Retinal pigment epithelial cell (primary cell): ENCODE measurements around the gene C17orf78.
A peak's percentile ranks its signal among the peaks of the same experiment; 100 is the strongest.
"Not testable (repeated sequence)": the region's sequence is repeated elsewhere in the genome, so short reads cannot be mapped to it uniquely, and the experiment has no call there.

Source experiments
- DNase-seq: peaks from one replicate; pipeline ENCODE4 v3.0.0-alpha.2; 2010; ENCODE audit warnings: low read depth
- H3K4me3 ChIP-seq: 2 replicates; pipeline ENCODE4 v1.5.1; 2011; ENCODE audit warnings: mild to moderate bottlenecking, low read length, control low read depth, moderate library complexity
- CTCF ChIP-seq: conservative IDR thresholded peaks from 2 replicates; pipeline ENCODE4 v1.5.1; 2011; ENCODE audit warnings: low read depth, low read length, control low read depth, inconsistent platforms

Gene C17orf78

DNA sequence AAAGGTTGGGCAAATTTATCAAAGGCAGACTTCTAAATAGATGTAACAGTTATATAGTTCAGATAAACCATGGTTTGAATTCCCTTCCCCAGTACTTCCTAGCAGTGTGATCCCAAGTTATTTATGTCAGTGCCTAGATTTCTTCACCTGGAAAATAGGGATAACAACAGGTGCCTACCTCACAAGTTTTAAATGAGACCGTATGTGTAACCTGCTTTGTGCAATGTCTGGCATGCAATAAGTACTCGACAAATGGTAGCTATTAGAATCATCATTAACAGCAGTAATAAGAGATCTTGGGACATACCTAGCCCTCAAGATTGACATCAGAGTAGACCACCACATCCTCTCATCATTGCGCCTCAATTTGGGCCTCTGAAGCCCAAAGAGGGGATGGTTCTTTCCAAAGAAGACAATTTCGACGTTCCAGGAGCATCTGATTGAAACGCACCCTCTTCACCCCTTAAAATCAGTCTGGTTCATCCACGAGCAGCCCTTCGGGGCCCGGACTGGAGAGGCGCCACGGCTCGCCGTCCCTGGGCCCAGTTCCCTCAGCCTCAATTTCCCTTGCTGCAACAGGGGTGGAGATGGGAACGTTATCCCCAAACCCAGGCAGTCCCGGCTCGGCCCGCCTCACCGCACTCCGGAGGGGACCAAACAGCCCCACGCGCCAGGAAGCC lies 30.3 kb downstream of the C17orf78 start:
- no peak for DNase-seq
- no peak for TF ChIP-seq CTCF
- peak overlapping the region; percentile 83 for H3K4me3 ChIP-seq

GRCh38 chr17:37406635-37407461 lies 31.1 kb downstream of the C17orf78 start, which contains the start of the genes ACACA and TADA2A:
ACACA (minus strand) TSS chr17:37406836; CDS start chr17:37406299, 537 bp downstream.
TADA2A (plus strand) TSS chr17:37406886; CDS start chr17:37411366, 4,480 bp downstream.
- peak; percentile 30 for DNase-seq
- TF ChIP-seq CTCF = no peak
- peak within 1 kb of the TSS; percentile 83 for H3K4me3 ChIP-seq

DNA sequence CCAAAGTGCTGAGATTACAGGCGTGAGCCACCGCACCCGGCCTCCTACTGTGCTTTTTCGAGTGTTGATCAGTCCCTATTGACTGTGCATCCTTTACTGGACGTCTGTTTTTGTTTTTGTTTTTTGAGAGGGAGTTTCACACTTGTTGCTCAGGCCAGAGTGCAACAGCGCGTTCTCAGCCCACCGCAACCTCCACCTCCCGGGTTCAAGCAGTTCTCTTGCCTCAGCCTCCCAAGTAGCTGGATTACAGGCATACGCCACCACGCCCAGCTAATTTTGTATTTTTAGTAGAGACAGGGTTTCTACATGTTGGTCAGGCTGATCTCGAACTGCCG lies 32.3 kb downstream of the C17orf78 start:
- not testable (repeated sequence) for DNase-seq, H3K4me3 ChIP-seq

DNA sequence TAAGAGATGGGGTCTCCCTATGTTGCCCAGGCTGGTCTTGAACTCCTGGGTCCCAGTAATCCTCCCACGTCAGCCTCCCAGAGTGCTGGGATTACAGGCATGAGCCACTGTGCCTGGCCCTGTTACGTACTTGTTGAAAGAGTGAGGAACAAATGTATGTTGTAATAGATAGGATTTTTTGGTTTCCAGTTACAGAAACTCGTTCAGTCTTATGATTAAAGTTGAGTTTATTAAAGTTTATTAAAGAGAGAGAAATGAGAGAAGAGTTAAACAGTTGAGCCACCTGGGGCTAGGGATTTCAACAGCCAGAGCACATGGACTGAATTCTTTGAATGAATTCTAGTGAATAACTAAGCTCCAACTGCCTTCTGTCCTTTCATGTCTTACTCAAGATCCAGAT lies 34.6 kb downstream of the C17orf78 start:
- no peak overlapping the region for H3K4me3 ChIP-seq
- DNase-seq = no peak
- TF ChIP-seq CTCF = no peak

GRCh38 chr17:37413875-37414519 lies 38.2 kb downstream of the C17orf78 start:
- TF ChIP-seq CTCF = peak; percentile 39
- no peak overlapping the region for H3K4me3 ChIP-seq
- no peak for DNase-seq

- no peak overlapping the region for H3K4me3 ChIP-seq
- DNase-seq = no peak
- TF ChIP-seq CTCF = no peak
These were observed 42.1 kb downstream of the C17orf78 start for GRCh38 chr17:37417852-37418251.

DNA sequence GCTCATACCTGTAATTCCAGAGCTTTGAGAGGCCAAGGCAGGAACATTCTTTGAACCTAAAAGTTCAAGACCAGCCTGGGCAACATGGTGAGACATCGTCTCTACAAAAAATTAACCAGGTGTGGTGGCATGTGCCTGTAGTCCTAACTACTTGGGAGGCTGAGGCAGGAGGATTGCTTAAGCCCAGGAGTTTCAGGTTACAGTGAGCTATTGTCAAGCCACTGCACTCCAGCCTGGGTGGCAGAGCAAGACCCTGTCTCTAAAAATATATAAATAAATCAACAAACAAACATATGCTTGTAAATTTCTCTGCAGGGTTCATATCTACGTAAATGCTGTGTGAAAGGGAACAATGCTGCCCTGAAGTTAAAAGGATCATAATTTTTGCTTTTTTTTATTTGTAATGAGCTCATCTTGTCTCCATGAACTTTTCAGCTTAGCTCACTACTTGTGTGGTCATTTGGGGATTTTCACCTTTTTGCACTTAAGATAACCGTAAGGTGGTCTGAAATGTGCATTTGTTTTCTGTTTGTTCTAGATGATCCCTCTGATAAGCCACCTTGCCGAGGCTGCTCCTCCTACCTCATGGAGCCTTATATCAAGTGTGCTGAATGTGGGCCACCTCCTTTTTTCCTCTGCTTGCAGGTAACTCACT lies 47.3 kb downstream of the C17orf78 start:
- no peak overlapping the region for H3K4me3 ChIP-seq
- TF ChIP-seq CTCF = no peak
- DNase-seq = no peak
